ENCODE results near the gene SLC41A1. TPM values are rescaled to one million over a fixed set of nuclear protein-coding genes. Genes with fewer than 3 reads are reported as not detected.

The SLC41A1 gene
- total and polyA plus RNA-seq, 9 of the 15 experiments (the other 6 are each of a cell fraction or from before 2014, with no cell fraction given): 4.1 to 29.3 (median 11.4) TPM

DNA sequence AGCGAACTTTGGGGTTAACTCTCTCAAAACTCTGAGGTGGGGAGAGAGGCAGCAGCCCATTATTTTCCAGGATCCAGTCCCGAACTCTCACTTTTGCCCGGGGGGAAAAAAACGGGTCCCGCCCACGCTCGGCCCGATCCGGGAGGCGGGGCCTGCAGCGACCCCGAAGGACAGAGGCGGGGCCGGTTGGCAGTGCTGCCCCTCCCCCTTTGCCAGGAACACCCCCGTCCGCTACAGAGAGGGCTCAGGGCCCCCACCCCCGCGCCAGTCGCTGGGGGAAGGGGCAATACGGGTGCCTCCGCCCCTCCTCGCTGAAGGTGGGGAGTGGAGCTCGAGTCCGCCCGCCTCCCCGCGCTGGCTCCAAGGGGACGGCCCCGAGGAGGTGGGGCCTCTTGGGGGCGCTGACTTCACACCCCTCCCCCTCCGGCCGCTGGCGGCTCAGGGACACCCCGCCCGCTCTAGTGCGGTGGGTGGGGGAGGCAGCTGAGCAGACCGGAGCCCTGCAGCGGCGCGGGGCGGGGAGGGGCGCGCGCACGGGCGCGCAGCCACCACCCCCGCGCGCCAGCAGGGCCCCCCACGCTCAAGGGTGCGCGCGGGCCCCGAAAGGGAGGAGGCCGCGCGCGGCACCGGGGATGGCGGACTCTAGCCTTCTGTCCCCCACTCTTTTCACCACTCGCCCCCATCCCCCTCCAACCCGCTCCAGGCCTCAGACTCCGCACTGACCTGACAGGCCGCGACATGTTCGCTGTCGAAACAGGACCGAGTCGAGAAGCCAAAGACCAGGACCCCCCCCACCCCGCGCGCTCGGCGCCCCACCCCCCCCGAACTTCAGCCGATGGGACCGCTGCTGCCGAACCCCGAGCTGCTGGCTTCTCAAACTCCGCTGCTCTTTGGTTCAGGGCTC, 63.5 kb downstream of the SLC41A1 start (continued):
- TF ChIP-seq, protein P1, sequence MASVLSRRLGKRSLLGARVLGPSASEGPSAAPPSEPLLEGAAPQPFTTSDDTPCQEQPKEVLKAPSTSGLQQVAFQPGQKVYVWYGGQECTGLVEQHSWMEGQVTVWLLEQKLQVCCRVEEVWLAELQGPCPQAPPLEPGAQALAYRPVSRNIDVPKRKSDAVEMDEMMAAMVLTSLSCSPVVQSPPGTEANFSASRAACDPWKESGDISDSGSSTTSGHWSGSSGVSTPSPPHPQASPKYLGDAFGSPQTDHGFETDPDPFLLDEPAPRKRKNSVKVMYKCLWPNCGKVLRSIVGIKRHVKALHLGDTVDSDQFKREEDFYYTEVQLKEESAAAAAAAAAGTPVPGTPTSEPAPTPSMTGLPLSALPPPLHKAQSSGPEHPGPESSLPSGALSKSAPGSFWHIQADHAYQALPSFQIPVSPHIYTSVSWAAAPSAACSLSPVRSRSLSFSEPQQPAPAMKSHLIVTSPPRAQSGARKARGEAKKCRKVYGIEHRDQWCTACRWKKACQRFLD (CRISPR knock-in tag; IDR thresholded peaks at IDR 0.05): peak; percentile 91; the same call in 1 of the 2 replicates
- TF ChIP-seq ELF4 (CRISPR knock-in tag; IDR thresholded peaks at IDR 0.05) (peak; percentile 72; the same call in 1 of the 2 replicates), MBD2 (IDR thresholded peaks at IDR 0.05; ENCODE audit: borderline replicate concordance, low read depth) (0 out of 2 replicates have a peak, but pooled peaks have one; percentile 51), HNRNPLL (IDR thresholded peaks at IDR 0.05; ENCODE audit: low read depth, low read length, poor library complexity, severe bottlenecking) (peak; percentile 49), ZKSCAN3 (CRISPR knock-in tag; IDR thresholded peaks at IDR 0.05) (no peak), JUND (IDR thresholded peaks at IDR 0.05; ENCODE audit: borderline replicate concordance, low read depth, low read length) (peak; percentile 57), JUND (tag; IDR thresholded peaks at IDR 0.05; ENCODE audit: borderline replicate concordance, low read depth, low read length) (peak; percentile 50; the same call in 1 of the 3 replicates), POLR2H (tag; IDR thresholded peaks at IDR 0.05; ENCODE audit: low read depth) (peak; percentile 43), CBFA2T3 (IDR thresholded peaks at IDR 0.05) (0 out of 2 replicates have a peak, but pooled peaks have one; percentile 8), KAT7 (CRISPR knock-in tag; IDR thresholded peaks at IDR 0.05; ENCODE audit: borderline replicate concordance) (peak; percentile 99), CHD2 (IDR thresholded peaks at IDR 0.05; ENCODE audit: low read depth, low read length) (0 out of 2 replicates have a peak, but pooled peaks have one; percentile 64), SMARCA4 (IDR thresholded peaks at IDR 0.05) (peak; percentile 65), TBP (optimal IDR thresholded peaks at IDR 0.05; ENCODE audit: low read depth, low read length) (peak; percentile 51), ZC3H4 (CRISPR knock-in tag; IDR thresholded peaks at IDR 0.05; ENCODE audit: borderline replicate concordance) (0 out of 2 replicates have a peak, but pooled peaks have one; percentile 87), ZBTB17 (CRISPR knock-in tag; IDR thresholded peaks at IDR 0.05) (peak; percentile 85), TAL1 (IDR thresholded peaks at IDR 0.05) (0 out of 2 replicates have a peak, but pooled peaks have one; percentile 1), NR4A1 (CRISPR knock-in tag; IDR thresholded peaks at IDR 0.05) (0 out of 2 replicates have a peak, but pooled peaks have one; percentile 72), NR4A1 (tag; IDR thresholded peaks at IDR 0.05) (no peak), NFRKB (IDR thresholded peaks at IDR 0.05; ENCODE audit: low read depth) (no peak)
- TF ChIP-seq, protein P2, sequence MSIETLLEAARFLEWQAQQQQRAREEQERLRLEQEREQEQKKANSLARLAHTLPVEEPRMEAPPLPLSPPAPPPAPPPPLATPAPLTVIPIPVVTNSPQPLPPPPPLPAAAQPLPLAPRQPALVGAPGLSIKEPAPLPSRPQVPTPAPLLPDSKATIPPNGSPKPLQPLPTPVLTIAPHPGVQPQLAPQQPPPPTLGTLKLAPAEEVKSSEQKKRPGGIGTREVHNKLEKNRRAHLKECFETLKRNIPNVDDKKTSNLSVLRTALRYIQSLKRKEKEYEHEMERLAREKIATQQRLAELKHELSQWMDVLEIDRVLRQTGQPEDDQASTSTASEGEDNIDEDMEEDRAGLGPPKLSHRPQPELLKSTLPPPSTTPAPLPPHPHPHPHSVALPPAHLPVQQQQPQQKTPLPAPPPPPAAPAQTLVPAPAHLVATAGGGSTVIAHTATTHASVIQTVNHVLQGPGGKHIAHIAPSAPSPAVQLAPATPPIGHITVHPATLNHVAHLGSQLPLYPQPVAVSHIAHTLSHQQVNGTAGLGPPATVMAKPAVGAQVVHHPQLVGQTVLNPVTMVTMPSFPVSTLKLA (conservative IDR thresholded peaks at IDR 0.05): peak; percentile 24 to 73; a peak in 3 of 4 replicates
- TF ChIP-seq, protein P3, sequence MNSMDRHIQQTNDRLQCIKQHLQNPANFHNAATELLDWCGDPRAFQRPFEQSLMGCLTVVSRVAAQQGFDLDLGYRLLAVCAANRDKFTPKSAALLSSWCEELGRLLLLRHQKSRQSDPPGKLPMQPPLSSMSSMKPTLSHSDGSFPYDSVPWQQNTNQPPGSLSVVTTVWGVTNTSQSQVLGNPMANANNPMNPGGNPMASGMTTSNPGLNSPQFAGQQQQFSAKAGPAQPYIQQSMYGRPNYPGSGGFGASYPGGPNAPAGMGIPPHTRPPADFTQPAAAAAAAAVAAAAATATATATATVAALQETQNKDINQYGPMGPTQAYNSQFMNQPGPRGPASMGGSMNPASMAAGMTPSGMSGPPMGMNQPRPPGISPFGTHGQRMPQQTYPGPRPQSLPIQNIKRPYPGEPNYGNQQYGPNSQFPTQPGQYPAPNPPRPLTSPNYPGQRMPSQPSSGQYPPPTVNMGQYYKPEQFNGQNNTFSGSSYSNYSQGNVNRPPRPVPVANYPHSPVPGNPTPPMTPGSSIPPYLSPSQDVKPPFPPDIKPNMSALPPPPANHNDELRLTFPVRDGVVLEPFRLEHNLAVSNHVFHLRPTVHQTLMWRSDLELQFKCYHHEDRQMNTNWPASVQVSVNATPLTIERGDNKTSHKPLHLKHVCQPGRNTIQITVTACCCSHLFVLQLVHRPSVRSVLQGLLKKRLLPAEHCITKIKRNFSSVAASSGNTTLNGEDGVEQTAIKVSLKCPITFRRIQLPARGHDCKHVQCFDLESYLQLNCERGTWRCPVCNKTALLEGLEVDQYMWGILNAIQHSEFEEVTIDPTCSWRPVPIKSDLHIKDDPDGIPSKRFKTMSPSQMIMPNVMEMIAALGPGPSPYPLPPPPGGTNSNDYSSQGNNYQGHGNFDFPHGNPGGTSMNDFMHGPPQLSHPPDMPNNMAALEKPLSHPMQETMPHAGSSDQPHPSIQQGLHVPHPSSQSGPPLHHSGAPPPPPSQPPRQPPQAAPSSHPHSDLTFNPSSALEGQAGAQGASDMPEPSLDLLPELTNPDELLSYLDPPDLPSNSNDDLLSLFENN (IDR thresholded peaks at IDR 0.05; ENCODE audit: low read depth in 2 of 2, low read length in 2 of 2): peak in 1 of 2 experiments; percentile 21; a peak in 1 of 4 replicates

Measured in K562 (cell line).